K562 (cell line): ENCODE results near the gene CLDND2. TPM values are rescaled to one million over a fixed set of nuclear protein-coding genes. Genes with fewer than 3 reads are reported as not detected.

Experiments
- ATAC-seq: fragments of 200-7000 bp; cut with Tn5 transposase; 3 replicates; pipeline ENCODE4 v1.9.1; 2020; ENCODE audit warnings: moderate library complexity
- BruUV-seq: library from RNA; stranded (reverse); fragments of 400-500 nt; replicated peaks from 2 replicates; lab custom pipeline; 2021; lab: Mats Ljungman, UMichigan
- CTCF ChIA-PET: fragments of 300-600 bp; formaldehyde crosslinking; extraction: SDS; loops from one replicate; lab custom pipeline; 2021; ENCODE audit warnings: low intra/inter-chr PET ratio; lab: Yijun Ruan, JAX
- POLR2A ChIA-PET: fragments of 300-600, 350-650 bp; sonication (Branson Sonifier 250); formaldehyde crosslinking; extraction: SDS; loops from one replicate; lab custom pipeline; 2021; ENCODE audit warnings: antibody characterized with exemption, inconsistent platforms; lab: Yijun Ruan, JAX
- DNase-seq, 4 experiments: peaks; one replicate each; pipeline versions ENCODE4 v3.0.0 to v3.0.0-alpha.2; 2011 to 2018; ENCODE audit warnings: low spot score in 3 of 4, mixed read lengths in 3 of 4; ENCODE audit errors: extremely low read depth in 1 of 4
- FAIRE-seq: peaks from 2 replicates; lab custom pipeline; 2011; peaks lifted over from hg19 to GRCh38; lab: Jason Lieb, UNC
- H2AFZ ChIP-seq: 2 replicates; pipeline ENCODE4 v1.6.0; 2011; ENCODE audit warnings: low read depth, low read length, control low read depth, inconsistent platforms
- H3K27ac ChIP-seq: fragments of 200-600 bp; 3 replicates; pipeline ENCODE4 v1.8.0; 2011; ENCODE audit warnings: low read depth, mild to moderate bottlenecking, control low read depth, inconsistent platforms, low read length, moderate library complexity, mixed read lengths; ENCODE audit errors: extremely low read depth
- H3K27me3 ChIP-seq, 2 experiments: fragments of 300-600 bp in 1 of 2; 2 replicates in 1 of 2; 3 replicates in 1 of 2; pipeline versions ENCODE4 v1.6.0 to v1.8.0; 2011; ENCODE audit warnings: inconsistent platforms in 2 of 2, low read length in 2 of 2, mild to moderate bottlenecking in 1 of 2, mixed read lengths in 1 of 2, moderate library complexity in 1 of 2; ENCODE audit not compliant: control insufficient read depth in 2 of 2, insufficient read depth in 2 of 2
- H3K36me3 ChIP-seq: fragments of 300-600 bp; 3 replicates; pipeline ENCODE4 v1.8.0; 2011; ENCODE audit warnings: mild to moderate bottlenecking, low read length, inconsistent platforms; ENCODE audit not compliant: control insufficient read depth, insufficient read depth
- H3K4me1 ChIP-seq, 2 experiments: fragments of 200-600 bp in 1 of 2; replicated peaks in 1 of 2; 2 replicates in 1 of 2; 3 replicates in 1 of 2; pipeline versions ENCODE4 v1.5.1 to v1.8.0; 2011; ENCODE audit warnings: inconsistent platforms in 2 of 2, low read length in 2 of 2, mild to moderate bottlenecking in 1 of 2, mixed read lengths in 1 of 2, moderate library complexity in 1 of 2; ENCODE audit not compliant: control insufficient read depth in 2 of 2, insufficient read depth in 2 of 2
- H3K4me2 ChIP-seq: 2 replicates; pipeline ENCODE4 v1.6.1; 2011; ENCODE audit warnings: low read length, control low read depth, inconsistent platforms, mixed read lengths; ENCODE audit not compliant: insufficient read depth
- H3K4me3 ChIP-seq: fragments of 200-600 bp; sonication (generic), shearing (Covaris generic); 2 replicates; pipeline ENCODE4 v1.5.1; 2016; ENCODE audit warnings: control low read depth, inconsistent platforms
- H3K79me2 ChIP-seq: fragments of 200-600 bp; 3 replicates; pipeline ENCODE4 v1.8.0; 2011; ENCODE audit warnings: low read length, inconsistent platforms; ENCODE audit not compliant: control insufficient read depth, insufficient read depth
- H3K9ac ChIP-seq, 2 experiments: 2 replicates each; pipeline versions ENCODE4 v1.6.0 to v1.6.1; 2011; ENCODE audit warnings: low read depth in 2 of 2, low read length in 2 of 2, control low read depth in 1 of 2, inconsistent platforms in 1 of 2, mild to moderate bottlenecking in 1 of 2, mixed read lengths in 1 of 2; ENCODE audit not compliant: insufficient read depth in 1 of 2
- H3K9me1 ChIP-seq: one replicate; pipeline ENCODE4 v1.6.0; 2011; ENCODE audit warnings: inconsistent platforms, mild to moderate bottlenecking, low read length, moderate library complexity; ENCODE audit not compliant: control insufficient read depth, insufficient read depth
- H3K9me3 ChIP-seq: replicated peaks from 2 replicates; pipeline ENCODE4 v1.5.1; 2011; ENCODE audit warnings: low read depth, low read length, inconsistent platforms; ENCODE audit not compliant: control insufficient read depth, insufficient read depth
- H4K20me1 ChIP-seq: replicated peaks from 2 replicates; pipeline ENCODE4 v1.6.1; 2011; ENCODE audit warnings: low read length, inconsistent platforms, mixed read lengths; ENCODE audit not compliant: control insufficient read depth, insufficient read depth
- CEBPG ChIP-seq, 3 experiments: fragments of 200-800 bp in 1 of 3; sonication (Bioruptor generic) in 1 of 3; sonication (generic) in 1 of 3; formaldehyde crosslinking in 1 of 3; IDR thresholded peaks in 2 of 3; conservative IDR thresholded peaks in 1 of 3; 2 replicates each; pipeline versions ENCODE4 v1.6.1 to v1.8.0; 2016 to 2022; ENCODE audit warnings: missing compliant biosample characterization in 2 of 3, missing genetic modification characterization in 2 of 3, mild to moderate bottlenecking in 1 of 3, missing genetic modification reagents in 1 of 3
- FOS ChIP-seq: IDR thresholded peaks from 3 replicates; pipeline ENCODE4 v1.6.1; 2011; ENCODE audit not compliant: insufficient read length; ENCODE audit errors: extremely low read depth
- ILF3 ChIP-seq: fragments of 450-650 bp; IDR thresholded peaks from 2 replicates; pipeline ENCODE4 v1.6.1; 2018; ENCODE audit warnings: antibody characterized with exemption, mild to moderate bottlenecking, moderate library complexity, borderline replicate concordance
- NFYB ChIP-seq: IDR thresholded peaks from 2 replicates; pipeline ENCODE4 v1.6.1; 2011; ENCODE audit warnings: mild to moderate bottlenecking, moderate library complexity; ENCODE audit not compliant: insufficient read length; ENCODE audit errors: extremely low read depth
- NRF1 ChIP-seq, 2 experiments: fragments of 450-650 bp; IDR thresholded peaks in 1 of 2; conservative IDR thresholded peaks in 1 of 2; 2 replicates each; pipeline ENCODE4 v1.6.1; 2014; ENCODE audit warnings: mild to moderate bottlenecking in 2 of 2
- RAD51 ChIP-seq: fragments of 450-650 bp; IDR thresholded peaks from 2 replicates; pipeline ENCODE4 v1.7.1; 2016; ENCODE audit warnings: low read depth, mild to moderate bottlenecking, borderline replicate concordance
- whole genome bisulfite sequencing: fragments of 100-300 bp; shearing (Covaris generic); methylation state at CpG from one replicate; pipeline ENCODE4 v1.1.6; 2016; ENCODE audit warnings: low coverage, mixed read lengths; ENCODE audit not compliant: insufficient coverage; ENCODE audit errors: missing lambda C conversion rate; 5-methylcytosine and 5-hydroxymethylcytosine counted together
- in situ Hi-C: fragments of 300-500 bp; cut with MboI; formaldehyde crosslinking; loops from 4 replicates; pipeline ENCODE4 v1.15.0; 2018; ENCODE audit warnings: inconsistent platforms, mixed read lengths
- intact Hi-C: fragments of 100-400 bp; cut with micrococcal nuclease; formaldehyde crosslinking; loops from 2 replicates; pipeline ENCODE4 v1.14.2; 2022
- polyA plus RNA-seq, 8 experiments: library from polyadenylated mRNA; depleted of rRNA in 4 of 8; stranded (reverse) in 5 of 8; unstranded in 3 of 8; fragments of >200 nt; fragmentation: Nextera tagmentation in 2 of 8; fragmentation: Illumina TruSeq in 1 of 8; extraction: Ambion mirVana in 2 of 8; extraction: Trizol in 1 of 8; gene quantifications; 2 replicates each; pipeline versions ENCODE4 v1.2.1 to v1.2.3, GENCODE V29; 2011 to 2014; ENCODE audit warnings: inconsistent platforms in 1 of 8, missing spikeins in 1 of 8
- total RNA-seq, 7 experiments: library from RNA; depleted of rRNA in 6 of 7; stranded (reverse); fragments of >200 nt in 6 of 7; fragmentation: Illumina TruSeq in 2 of 7; extraction: Trizol in 2 of 7; gene quantifications; 2 replicates each; pipeline versions ENCODE4 v1.2.1 to v1.2.3, GENCODE V29; 2011 to 2021; ENCODE audit warnings: low replicate concordance in 1 of 7
- TF ChIP-seq, protein P1 (sequence below): fragments of 450-650 bp; formaldehyde crosslinking; IDR thresholded peaks from 2 replicates; pipeline ENCODE4 v1.4.0; 2020; ENCODE audit warnings: mild to moderate bottlenecking, moderate library complexity
- TF ChIP-seq, protein P2 (sequence below): fragments of 450-650 bp; IDR thresholded peaks from 2 replicates; pipeline ENCODE4 v1.6.1; 2016
- TF ChIP-seq, protein P3 (sequence below): sonication (generic); formaldehyde crosslinking; IDR thresholded peaks from 2 replicates; pipeline ENCODE4 v1.9.0; 2022; ENCODE audit warnings: mild to moderate bottlenecking, missing genetic modification reagents

The CLDND2 gene
- total and polyA plus RNA-seq, 9 of the 15 experiments (the other 6 are each of a cell fraction or from before 2014, with no cell fraction given) = 0.45 to 4.0 (median 1.2) TPM; not detected in 3

DNA sequence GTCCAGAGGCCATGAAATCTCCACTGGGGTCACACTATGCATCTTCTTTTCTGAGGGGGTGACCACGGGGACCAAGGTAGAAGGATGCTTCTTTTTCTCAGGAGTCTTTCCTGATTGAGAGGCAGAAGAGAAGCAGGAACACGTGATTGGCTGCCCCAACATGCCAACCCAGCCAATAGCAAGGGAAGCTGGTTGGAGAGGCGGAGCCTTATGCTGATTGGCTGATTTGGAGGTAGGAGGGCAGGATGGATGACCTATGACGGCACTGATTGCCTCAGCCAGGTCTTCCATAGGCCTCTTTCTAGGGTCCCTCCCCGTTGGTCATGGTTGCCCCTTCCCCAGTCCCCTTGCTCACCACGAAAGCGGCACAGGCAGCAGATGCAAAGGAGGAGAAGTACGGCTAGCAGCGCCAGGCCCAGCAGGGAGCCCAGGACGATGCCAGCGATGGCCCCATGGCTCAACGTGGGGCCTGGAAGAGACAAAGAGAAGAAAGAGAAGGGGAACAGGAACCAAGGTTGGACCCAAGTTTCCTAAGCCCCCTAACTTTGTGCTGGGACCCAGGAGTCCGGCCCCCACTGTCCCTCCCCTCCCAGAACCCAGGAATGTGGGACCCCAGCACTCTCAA, 34.9 kb downstream of the CLDND2 start:
- CTCF ChIA-PET = interaction anchor here (0.7 kb wide), 1 partner anchor 484 kb away, joined by 4 read pairs; no protein-coding TSS in a partner anchor
- no peak overlapping the region for H3K4me3 ChIP-seq
- TF ChIP-seq, protein P1, sequence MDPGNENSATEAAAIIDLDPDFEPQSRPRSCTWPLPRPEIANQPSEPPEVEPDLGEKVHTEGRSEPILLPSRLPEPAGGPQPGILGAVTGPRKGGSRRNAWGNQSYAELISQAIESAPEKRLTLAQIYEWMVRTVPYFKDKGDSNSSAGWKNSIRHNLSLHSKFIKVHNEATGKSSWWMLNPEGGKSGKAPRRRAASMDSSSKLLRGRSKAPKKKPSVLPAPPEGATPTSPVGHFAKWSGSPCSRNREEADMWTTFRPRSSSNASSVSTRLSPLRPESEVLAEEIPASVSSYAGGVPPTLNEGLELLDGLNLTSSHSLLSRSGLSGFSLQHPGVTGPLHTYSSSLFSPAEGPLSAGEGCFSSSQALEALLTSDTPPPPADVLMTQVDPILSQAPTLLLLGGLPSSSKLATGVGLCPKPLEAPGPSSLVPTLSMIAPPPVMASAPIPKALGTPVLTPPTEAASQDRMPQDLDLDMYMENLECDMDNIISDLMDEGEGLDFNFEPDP = no peak
- TF ChIP-seq NFYB (peak; percentile 48), ILF3 (no peak), RAD51 (peak; percentile 36; the same call in 1 of the 2 replicates), NRF1 (conservative IDR thresholded peaks at IDR 0.05 in 1 of 2, IDR thresholded peaks at IDR 0.05 in 1 of 2) (no peak), FOS (peak; percentile 33), CEBPG (CRISPR knock-in tag; IDR thresholded peaks at IDR 0.05) (peak; percentile 15; the same call in 1 of the 2 replicates), CEBPG (tag; conservative IDR thresholded peaks at IDR 0.05 in 1 of 2, IDR thresholded peaks at IDR 0.05 in 1 of 2) (no peak)
- TF ChIP-seq, protein P2, sequence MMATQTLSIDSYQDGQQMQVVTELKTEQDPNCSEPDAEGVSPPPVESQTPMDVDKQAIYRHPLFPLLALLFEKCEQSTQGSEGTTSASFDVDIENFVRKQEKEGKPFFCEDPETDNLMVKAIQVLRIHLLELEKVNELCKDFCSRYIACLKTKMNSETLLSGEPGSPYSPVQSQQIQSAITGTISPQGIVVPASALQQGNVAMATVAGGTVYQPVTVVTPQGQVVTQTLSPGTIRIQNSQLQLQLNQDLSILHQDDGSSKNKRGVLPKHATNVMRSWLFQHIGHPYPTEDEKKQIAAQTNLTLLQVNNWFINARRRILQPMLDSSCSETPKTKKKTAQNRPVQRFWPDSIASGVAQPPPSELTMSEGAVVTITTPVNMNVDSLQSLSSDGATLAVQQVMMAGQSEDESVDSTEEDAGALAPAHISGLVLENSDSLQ = peak; percentile 64
- TF ChIP-seq, protein P3, sequence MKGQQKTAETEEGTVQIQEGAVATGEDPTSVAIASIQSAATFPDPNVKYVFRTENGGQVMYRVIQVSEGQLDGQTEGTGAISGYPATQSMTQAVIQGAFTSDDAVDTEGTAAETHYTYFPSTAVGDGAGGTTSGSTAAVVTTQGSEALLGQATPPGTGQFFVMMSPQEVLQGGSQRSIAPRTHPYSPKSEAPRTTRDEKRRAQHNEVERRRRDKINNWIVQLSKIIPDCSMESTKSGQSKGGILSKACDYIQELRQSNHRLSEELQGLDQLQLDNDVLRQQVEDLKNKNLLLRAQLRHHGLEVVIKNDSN (CRISPR knock-in tag) = 0 out of 2 replicates have a peak, but pooled peaks have one; percentile 31
- TF ChIP-seq, all 486 proteins: peak for 6
- H3K27me3 ChIP-seq = no peaks in the 10 kb centered on the region
- in situ Hi-C loops (no loop called here), intact Hi-C loops (no loop called here)
- H3K4me1 ChIP-seq = peaks cover 6 to 10% of the 10 kb centered on the region in 2 experiments; a peak in 3 of 5 replicates
- no peak overlapping the region for H3K27ac ChIP-seq
- peak; percentile 49 to 84 (median 80) for DNase-seq
- H3K9me1 ChIP-seq = no peaks in the 10 kb centered on the region
- BruUV-seq = no TSS peak
- no peaks in the 10 kb centered on the region for H3K36me3 ChIP-seq
- POLR2A ChIA-PET = interaction anchor here (0.7 to 1.1 kb wide), 2 partner anchors 10 to 25 kb away, joined by 3 to 4 read pairs; no protein-coding TSS in a partner anchor
- H3K79me2 ChIP-seq = no peaks in the 10 kb centered on the region
- no peak overlapping the region for H2AFZ ChIP-seq
- WGBS = 63% methylated on average over 9 of the region's 13 CpGs
- H3K9me3 ChIP-seq = no peaks in the 10 kb centered on the region
- no peaks in the 10 kb centered on the region for H4K20me1 ChIP-seq
- no peak overlapping the region for H3K9ac ChIP-seq
- no peak overlapping the region for H3K4me2 ChIP-seq
- ATAC-seq = peak; percentile 71
- peak; percentile 80 for FAIRE-seq
